SU-DHL-6 (cell line): Measurements from ENCODE around the gene CD19.

Experiments
- EZH2phosphoT487 ChIP-seq: fragments of 200-600 bp; sonication (generic), shearing (Covaris generic); conservative IDR thresholded peaks from 2 replicates; pipeline ENCODE4 v1.6.1; 2018; ENCODE audit warnings: mild to moderate bottlenecking, antibody characterized with exemption, low read length, moderate library complexity, mixed read lengths
- TF ChIP-seq, protein P1 (sequence below): fragments of 200-600 bp; sonication (generic); IDR thresholded peaks from one replicate; pipeline ENCODE4 v1.5.1; 2017; ENCODE audit warnings: antibody characterized with exemption, mild to moderate bottlenecking, low read length, moderate library complexity; ENCODE audit not compliant: insufficient read depth, poor library complexity, severe bottlenecking

GRCh38 chr16:28958216-28958615 is 26.4 kb downstream of the CD19 start:
- TF ChIP-seq, protein P1, sequence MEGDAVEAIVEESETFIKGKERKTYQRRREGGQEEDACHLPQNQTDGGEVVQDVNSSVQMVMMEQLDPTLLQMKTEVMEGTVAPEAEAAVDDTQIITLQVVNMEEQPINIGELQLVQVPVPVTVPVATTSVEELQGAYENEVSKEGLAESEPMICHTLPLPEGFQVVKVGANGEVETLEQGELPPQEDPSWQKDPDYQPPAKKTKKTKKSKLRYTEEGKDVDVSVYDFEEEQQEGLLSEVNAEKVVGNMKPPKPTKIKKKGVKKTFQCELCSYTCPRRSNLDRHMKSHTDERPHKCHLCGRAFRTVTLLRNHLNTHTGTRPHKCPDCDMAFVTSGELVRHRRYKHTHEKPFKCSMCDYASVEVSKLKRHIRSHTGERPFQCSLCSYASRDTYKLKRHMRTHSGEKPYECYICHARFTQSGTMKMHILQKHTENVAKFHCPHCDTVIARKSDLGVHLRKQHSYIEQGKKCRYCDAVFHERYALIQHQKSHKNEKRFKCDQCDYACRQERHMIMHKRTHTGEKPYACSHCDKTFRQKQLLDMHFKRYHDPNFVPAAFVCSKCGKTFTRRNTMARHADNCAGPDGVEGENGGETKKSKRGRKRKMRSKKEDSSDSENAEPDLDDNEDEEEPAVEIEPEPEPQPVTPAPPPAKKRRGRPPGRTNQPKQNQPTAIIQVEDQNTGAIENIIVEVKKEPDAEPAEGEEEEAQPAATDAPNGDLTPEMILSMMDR = no peak
- TF ChIP-seq EZH2phosphoT487 = no peak
